ENCODE data around the gene ATF7IP2.

DNA sequence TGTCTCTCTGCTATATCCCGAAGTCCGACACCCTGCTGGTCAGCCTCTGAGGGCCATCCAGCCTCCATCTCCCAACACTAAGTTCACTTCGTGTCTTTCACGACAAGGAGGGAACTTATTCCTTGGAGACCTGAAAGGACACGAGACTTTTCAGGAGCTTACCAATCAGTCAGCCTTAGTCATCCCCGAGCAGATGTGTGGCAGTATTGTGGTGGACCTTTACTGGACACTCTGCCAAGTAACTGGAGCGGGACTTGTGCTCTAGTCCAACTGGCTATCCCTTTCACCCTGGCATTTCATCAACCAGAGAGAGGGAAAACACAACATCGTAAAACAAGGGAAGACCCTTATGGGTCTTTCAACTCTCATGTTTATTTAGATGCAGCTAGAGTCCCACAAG, 107.4 kb downstream of the ATF7IP2 start:
- TF ChIP-seq, protein P1, sequence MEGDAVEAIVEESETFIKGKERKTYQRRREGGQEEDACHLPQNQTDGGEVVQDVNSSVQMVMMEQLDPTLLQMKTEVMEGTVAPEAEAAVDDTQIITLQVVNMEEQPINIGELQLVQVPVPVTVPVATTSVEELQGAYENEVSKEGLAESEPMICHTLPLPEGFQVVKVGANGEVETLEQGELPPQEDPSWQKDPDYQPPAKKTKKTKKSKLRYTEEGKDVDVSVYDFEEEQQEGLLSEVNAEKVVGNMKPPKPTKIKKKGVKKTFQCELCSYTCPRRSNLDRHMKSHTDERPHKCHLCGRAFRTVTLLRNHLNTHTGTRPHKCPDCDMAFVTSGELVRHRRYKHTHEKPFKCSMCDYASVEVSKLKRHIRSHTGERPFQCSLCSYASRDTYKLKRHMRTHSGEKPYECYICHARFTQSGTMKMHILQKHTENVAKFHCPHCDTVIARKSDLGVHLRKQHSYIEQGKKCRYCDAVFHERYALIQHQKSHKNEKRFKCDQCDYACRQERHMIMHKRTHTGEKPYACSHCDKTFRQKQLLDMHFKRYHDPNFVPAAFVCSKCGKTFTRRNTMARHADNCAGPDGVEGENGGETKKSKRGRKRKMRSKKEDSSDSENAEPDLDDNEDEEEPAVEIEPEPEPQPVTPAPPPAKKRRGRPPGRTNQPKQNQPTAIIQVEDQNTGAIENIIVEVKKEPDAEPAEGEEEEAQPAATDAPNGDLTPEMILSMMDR (IDR thresholded peaks at IDR 0.05; ENCODE audit: insufficient read depth, low read depth, low read length), result no peak
- TF ChIP-seq EZH2 (IDR thresholded peaks at IDR 0.05; ENCODE audit: insufficient read depth, low read length), result no peak
